Sigmoid colon (tissue), 4 donors: ENCODE data around the gene ZNF474.
A peak's percentile ranks its signal among the peaks of the same experiment; 100 is the strongest.

Experiments
- CTCF ChIP-seq, 4 experiments: fragments of 450-650 bp in 3 of 4; fragments of 200-600 bp in 1 of 4; IDR thresholded peaks; one replicate each; pipeline ENCODE4 v1.5.1; 2016 to 2019; ENCODE audit warnings: antibody characterized with exemption in 4 of 4, mild to moderate bottlenecking in 3 of 4, moderate library complexity in 2 of 4
- POLR2A ChIP-seq, 2 donors: fragments of 450-650 bp; IDR thresholded peaks; one replicate each; pipeline ENCODE4 v1.6.1; 2016; ENCODE audit warnings: antibody characterized with exemption in 2 of 2, mild to moderate bottlenecking in 2 of 2, moderate library complexity in 2 of 2
- POLR2AphosphoS5 ChIP-seq, 4 donors: sonication (generic); formaldehyde crosslinking; IDR thresholded peaks; one replicate each; pipeline ENCODE4 v1.6.1; 2017; ENCODE audit warnings: antibody characterized with exemption in 4 of 4

DNA sequence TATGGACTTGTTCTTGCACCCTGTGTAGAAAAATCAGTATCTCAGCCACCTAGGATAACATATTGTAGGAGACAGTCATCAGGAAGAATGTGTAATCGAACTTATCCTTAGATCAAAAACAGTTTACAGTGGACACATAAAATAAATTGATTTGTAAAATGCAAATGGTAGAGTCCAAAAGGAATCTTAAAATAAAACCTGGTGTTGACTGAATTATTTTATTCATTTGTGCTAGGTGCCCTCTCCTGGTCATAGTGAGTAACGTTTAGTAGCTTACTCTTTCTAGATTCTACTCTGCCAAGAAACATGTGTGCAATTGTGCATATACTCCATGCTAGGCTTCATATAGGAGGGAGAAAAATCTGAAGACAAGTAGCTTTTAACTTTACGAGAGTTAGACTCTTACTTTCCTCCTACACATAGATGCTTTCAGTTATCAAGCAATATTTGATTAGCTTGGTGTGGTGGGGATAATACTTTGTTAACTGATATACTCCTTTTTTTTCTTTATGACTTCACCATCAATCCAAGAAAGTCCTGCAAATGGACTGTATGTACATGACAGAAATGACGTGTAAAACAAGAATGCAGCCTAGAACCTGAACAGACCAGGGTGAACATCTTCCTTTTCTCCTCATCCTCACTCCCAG, 27.6 kb upstream of the ZNF474 start:
- TF ChIP-seq CTCF (IDR thresholded peaks at IDR 0.05): peak in 3 of 4 experiments; percentile 10 to 54 (median 17)
- TF ChIP-seq POLR2AphosphoS5 (IDR thresholded peaks at IDR 0.05): no peak
- no peak for TF ChIP-seq POLR2A (IDR thresholded peaks at IDR 0.05)
